Muscle of arm (tissue), 12 donors: ENCODE measurements around the gene MTURN. TPM values are rescaled to one million over a fixed set of nuclear protein-coding genes. Genes with fewer than 3 reads are reported as not detected.

Experiments
- DNase-seq: peaks from one replicate; pipeline ENCODE4 v3.0.0-alpha.2; 2013
- polyA plus RNA-seq, 12 donors: library from polyadenylated mRNA; unstranded; fragments of 120-200 nt; gene quantifications; one replicate each; pipeline ENCODE4 v1.2.1, GENCODE V29; 2013; ENCODE audit not compliant: insufficient read length in 12 of 12

The MTURN gene
- polyA plus RNA-seq, 12 donors: 53.0 to 134 (median 91.6) TPM

DNA sequence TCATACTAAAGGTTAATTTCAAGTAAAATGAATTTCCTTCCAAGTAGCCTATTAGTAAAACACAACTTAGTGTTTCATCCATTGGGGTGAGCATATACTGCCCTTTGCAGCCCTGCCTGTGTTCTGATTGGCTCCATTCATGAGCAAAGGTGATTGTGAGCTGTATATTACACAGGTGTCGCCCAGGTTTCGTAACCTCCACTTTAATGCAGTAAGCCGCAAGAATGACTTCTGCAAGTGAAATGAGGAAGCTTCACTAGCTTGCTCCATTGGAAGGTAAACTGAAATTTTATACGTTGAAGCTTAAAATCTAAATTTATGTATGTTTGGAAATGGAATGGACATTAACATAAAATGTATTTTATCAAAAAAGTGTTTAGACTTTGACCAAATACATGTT is 24.4 kb downstream of the MTURN start:
- DNase-seq: no peak

DNA sequence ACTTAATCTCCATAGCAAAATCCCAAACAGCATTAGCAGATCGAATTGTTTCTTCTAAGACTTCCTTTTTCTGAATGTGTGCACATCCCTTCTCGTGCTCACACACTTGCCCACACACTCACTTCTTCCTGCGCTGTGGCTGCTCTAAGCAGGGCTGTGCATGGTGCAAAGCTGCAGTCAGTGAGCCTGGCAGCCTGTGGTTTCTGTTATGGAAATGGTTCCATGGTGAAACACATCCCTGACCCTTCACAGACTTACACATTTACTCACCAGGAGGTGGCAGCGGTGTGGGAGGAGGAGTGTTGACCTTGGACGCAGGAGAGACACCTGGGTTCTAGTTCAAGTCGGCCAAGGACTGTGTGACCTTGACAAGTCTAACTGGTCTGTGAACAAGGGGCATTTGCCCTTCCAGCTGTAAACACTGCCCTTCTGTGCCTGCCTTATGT is 24.9 kb downstream of the MTURN start:
- DNase-seq: no peak

DNA sequence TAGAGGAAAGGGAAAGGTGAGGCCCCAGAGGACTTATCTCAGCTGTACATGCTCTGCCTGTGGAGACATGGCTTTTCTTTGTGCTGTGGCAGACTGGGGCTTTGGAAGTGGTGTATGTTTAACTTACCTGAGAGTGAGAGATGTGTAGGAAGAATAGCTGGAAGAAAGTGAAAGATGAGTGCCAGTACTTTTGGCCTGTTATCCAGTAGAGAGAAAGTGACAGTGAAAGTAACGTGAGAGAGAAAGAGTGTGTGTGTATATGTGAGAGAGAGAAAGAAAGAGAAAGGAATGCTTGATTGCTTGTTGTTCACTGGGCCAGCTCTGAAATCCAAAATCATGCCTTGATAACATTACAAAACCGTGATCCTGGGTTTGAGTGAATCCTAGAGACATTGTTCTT is 25.5 kb downstream of the MTURN start:
- DNase-seq: no peak

DNA sequence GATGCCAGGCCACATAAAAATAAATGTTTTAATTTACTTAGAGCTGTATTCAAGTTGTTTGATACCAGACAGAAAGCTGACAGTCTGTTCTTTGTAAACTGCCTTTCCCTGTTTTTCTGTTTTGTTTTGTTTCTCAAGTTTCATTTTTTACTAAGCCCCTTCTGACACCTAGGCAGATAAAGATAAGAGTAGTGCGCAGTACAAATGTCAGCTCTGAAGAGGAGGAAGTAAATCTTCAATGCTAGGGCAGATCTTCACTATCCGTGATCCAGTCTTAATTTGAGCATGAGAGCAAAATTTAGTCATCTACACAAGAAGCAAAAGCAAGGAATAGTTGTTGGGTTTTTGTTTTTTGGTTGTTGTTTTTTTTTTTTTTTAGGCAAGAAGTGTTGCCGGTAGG is 27.3 kb downstream of the MTURN start:
- DNase-seq: no peak

DNA sequence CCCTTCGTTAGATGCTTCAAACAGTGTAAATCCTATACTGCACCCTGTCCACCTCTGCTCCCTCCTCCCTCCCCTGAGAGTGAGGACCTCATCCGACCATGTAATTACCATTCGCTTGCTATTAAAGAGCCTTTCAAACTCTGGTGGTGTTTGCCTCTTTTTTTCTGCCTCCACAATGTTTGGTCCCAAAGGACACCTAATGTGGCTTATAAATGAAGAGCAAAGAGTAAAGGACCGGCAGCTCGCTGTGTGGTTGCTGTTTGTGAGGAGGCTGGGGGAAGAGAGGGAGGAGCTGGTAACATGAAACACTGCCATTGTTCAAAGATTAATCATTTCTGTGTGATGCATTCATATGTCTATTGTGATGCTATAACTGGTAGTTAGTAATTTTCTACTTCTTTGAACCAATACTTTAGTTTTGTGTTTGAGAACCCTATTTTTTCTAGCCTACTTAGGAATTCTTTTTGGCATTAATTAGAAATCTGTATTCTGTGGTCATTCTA is 27.9 kb downstream of the MTURN start:
- no peak for DNase-seq

DNA sequence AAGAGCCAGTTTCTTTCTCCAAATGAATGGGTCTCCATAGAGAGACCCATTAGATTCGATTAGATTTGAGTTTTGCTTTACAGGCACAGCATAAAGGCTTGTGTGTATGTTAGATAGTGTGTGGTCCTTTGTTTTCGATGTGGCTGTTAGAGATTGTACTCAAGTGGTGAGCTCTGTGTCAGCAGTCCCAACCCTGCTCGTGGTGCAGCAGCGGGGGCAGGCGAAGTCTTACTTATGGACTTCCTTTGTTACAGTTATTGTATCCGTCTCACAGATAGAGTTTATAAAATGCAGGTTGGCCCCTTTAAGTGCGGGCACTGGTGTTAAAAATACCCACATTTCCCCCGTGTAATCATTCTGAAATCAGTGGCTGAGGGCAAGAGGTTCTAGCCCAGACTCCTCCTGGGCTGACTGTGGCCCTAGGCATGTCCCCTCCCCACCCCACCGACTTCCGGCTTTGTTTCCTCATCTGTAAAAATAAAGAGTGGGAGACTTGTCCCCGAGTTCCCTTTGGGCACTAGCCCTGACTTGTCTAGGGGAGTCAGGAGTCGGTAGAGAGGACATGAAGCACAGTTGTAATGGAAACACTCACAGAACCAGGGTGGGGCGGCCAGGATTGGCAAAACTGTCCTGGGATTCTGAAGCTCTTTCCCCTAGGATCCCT is 28.6 kb downstream of the MTURN start:
- no peak for DNase-seq

DNA sequence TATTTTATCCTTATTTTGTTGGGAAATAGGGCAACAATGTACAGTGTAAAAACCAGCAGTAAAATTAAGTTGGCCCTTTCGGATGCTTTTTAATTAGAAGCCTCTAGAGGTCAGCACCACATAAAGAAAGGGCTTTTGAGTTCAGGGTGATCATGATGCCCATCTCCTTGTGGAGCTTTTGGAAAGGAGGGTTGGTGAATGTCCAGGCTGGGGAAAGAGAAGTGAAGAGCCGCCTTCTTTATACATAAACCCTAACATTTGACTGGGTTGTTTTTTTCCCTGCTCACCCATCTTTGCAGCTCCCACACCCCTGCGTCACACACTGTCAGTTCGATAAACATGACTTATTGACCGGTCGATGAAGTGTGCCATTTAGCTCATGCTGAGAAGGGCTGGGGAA is 29.8 kb downstream of the MTURN start:
- DNase-seq: peak; percentile 35

DNA sequence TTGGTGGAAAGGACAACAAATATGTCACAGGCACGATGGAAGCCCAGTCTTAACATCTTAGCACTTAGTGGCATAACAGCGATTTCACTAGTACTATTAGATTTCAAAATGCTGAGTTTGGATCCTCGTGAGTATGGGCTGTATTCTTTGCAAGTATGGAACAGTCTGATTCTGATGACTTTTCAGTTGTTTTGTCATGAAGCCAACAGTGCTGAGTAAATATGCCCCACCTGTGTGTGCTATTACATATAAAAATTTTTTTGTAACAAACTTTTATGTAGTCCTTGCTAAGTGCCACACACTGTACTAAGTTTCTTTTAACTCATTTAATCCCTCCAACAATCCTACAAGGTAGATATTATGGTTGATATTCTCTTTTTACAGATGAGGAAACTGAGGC is 30.8 kb downstream of the MTURN start:
- no peak for DNase-seq

DNA sequence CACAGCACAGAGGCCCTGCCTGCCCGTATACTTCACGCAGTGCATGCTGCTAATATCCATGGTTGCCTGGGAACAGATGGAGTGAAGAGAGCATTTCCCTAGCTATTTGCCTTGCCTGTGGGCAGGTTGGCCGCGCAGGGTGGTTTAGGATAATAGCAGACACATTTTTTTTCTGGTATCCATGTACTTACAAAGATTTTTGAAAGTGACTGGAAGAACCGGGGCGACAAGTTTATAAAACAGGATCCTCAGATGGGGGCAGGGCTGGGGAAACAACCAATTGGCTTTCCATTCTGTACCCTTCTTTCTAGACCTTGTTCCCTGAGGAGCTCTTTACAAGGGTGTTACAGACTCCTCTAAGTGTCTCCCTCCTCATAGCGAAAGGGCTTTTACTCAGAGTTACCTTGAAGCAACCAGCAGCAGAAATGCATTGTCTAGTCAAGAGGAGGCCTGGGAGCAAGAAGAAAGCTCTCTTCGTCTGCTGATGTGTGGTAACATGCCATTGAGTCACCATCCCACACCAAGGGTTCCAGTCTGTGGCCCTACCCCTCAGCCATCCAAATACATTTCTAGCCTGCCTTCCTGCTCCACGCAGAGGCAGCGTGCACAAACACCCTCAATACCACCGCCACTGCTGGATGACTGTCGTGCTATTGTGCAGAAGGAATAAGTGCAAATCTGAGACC is 31.5 kb downstream of the MTURN start:
- no peak for DNase-seq

DNA sequence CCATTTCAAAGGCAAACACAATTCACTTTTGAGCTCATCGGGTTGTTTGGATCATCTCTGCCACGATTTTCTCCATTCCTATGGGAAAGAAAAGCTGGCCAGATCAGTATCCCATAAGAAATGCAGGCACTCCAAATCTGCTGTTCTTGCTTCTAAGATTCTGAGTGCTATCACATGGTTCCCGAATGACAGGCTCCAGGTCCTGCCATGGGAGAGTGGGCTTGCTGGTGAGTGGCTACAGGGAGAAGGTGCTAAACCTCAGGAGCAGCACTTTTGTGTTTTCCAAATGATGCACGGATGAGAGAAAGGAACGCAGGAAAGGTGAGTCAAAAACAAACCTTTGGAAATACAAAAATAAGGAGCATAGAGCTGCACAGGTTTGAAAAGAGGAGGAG is 32.1 kb downstream of the MTURN start:
- no peak for DNase-seq

DNA sequence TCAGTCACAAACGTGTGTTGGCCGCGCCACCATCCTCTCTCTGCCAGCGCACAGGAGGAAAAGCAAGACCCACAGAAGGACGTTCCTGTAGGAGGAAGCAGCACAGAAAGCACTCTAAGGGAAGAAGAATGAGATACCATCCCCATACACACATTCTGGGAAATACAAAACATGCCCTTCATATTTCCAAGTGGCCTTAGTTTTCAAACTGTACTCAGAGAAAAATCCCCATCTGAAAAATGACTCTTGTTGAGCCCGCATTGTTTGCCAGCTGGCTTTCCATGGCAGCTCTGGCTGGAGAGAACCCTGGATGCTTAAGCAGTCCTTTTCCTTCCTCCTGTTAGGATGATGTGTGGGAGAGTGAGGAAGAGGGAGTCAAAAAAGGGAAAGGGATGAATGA is 33.1 kb downstream of the MTURN start:
- no peak for DNase-seq

DNA sequence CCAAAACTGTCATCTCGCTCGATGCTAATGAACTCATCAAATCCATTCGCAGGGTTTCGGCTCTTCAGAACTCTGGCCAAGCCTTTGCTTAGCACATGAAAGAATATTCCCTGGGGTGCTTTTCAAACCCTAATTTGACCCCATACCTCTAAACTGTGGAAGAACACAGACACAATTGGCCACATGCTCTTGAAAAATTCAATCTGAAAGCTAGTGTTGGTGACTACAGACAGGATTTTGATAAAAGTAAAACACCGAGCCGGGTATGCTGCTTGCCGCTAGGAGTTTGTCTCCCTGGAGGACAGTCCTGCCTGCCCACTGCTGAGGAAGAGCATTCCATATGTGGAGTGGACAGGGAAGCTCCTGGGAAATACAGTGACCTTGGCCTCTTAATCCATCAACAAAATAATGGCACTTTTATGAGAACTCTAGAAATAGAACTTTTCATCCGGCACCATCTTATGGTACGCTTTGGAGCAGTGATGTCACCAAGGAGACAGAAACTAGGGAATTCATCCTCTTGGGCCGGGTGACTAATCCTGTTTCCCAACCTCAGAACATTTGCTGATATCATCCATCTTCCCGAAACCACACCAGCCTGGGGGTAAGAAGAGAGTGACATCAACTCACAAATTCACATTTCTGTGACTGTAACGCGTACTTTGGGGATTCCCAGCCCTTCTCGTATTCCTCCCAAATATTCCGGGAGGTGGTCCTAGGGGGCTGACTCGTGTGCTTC is 34.2 kb downstream of the MTURN start:
- no peak for DNase-seq

DNA sequence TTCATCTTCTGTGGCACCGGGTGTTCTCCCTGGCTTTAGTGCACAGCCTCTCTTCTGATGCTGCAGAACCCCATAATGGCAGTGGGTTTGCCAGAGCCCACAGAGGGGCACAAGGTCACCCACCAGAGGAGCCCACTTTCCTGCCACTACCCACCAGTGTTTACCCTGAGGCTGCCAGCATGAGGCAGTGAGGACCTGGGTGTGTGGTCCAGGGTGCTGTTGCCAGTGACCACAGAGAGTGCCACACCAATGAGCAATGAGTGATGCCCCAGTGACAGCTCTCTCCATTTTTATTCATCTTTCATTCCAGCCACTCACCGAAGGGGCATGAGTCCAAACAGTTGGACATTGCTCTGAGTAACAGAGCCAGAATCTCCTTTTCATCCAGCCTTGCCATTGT is 34.8 kb downstream of the MTURN start:
- DNase-seq: no peak

DNA sequence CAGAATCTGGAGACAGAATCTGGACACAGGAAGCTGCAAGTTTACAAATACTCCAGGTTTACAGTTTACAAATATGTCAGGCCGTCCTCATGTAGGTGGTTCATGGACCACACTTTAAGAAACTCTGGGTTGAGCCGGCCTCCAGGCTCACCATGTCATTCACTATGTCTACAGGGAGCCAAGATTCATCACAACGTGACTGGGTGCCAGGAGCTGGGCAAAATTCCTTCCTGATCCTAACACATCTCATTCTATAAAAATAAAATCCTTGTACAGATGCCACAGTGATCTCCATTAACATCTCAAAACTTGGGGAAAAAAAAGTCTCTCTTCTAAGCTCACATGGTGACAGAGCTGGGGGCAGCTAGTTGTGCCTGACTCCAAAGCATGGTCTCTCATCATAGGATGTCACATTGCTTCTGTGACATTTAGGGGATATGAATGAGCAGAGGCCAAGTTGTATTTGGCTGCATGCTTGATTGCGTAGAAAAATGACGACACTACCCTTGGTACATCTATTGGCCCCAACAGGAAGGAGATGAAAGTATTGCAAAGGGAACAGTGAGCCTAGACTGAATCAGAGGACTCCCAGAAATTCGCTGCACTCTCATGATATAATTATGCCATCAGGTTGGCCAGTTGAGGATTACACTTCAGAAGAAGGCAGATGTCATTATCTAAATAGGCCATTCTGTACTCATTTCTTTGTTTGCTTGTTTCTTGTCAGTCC is 35.9 kb downstream of the MTURN start:
- no peak for DNase-seq

DNA sequence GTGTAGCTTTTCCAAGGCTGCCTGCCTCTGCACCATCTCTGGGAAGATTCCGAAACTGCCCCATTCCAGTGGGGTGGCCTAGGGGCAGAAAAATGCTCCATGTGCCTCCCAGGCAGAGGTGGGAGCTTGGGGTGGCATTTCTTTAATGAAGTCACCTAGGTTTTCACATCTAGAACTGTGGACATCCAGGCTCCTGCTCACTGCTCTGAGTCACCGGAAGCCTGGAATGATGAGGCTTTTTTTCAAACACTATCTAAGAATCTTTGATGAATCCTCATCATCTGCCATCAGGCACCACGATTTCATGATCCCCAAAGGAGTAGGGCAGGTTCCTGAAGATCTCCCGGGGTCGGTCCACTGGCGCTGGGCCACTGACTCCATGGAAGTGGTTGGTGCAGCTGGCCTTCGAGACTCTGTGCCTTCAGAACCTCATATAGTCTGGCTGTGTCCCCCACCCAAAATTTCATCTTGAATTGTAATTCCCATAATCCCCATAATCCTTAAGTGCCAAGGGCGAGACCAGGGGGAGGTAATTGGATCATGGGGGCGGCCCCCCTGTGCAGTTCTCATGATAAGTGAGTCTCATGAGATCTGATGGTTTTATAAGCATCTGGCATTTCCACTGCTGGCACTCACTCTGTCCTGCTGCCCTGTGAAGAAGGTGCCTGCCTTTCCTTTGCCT is 37.1 kb downstream of the MTURN start:
- DNase-seq: no peak

DNA sequence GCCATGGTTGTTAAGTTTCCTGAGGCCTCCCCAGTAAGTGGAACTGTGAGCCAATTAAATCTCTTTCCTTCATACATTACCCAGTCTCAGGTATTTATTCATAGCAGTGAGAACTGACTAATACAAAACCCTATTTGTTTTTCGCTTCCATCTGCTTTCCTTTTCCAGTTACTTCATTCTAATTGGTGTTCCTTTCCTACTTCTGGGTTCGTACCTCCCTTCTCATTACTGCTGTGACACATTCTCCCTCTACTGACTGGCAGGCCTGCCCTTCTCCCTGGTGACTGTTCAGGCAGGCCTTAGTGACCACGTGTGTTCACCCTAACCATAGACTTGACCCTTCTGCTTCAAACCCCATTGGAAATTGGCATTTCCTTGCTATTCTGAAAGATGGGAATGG is 37.7 kb downstream of the MTURN start:
- no peak for DNase-seq

DNA sequence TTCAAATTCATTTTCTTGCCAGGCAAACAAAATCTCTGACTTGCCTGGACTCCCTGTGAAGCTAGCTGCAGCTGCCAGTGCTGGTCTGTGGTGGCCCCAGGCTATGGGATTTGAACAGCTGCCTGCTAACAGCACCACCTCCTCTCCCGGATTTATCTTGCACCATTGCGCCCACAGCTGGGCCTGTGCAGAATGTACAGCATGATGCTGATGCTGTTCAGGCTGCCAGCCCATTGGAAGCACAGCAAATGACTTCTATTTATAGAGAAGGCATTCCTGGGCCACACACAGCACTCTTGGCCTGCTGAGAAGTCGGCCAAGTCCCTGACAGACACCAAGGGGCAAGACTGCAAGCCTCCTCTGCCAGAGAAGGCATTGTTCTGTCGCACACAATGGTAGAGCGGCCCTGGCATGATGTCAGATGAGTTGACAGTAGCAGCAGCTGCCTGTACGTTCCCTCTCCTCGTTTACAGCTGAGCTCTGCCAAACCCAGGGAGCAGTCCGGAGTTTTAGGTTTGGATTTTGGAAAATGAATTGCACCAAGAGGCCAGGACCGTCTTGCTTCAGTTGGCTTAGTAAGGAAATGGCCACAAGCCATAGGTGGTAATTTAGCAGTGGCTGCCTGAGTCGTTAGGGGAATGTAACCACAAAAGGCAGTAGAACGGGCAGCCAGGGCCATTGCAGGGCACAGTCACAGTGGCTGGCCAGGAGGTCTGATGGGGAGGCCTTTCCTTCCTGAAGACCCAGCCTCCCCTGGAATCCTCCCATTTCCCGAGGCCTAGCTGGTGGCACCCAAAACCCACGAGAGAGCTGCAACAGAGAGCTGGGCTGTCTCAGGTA is 38.5 kb downstream of the MTURN start:
- peak; percentile 67 for DNase-seq

DNA sequence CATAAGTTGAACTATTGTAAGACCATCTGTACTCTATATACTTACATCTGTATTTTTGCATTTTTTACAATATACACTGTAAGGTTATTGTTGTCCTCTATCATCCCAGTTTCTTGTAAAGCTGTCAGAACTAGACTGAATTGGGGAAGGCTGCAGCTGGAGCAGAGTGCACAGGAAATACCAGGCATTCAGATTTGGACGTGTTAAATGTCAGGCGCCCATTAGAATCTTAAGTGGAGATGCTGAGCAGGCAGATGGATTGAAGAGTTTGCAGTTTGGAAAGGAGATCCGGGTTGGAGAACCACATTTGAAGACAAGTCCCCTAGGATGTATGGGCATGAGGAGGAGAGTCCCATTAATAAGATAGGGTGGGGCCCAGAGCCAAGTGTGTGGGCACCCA is 40.4 kb downstream of the MTURN start:
- no peak for DNase-seq

DNA sequence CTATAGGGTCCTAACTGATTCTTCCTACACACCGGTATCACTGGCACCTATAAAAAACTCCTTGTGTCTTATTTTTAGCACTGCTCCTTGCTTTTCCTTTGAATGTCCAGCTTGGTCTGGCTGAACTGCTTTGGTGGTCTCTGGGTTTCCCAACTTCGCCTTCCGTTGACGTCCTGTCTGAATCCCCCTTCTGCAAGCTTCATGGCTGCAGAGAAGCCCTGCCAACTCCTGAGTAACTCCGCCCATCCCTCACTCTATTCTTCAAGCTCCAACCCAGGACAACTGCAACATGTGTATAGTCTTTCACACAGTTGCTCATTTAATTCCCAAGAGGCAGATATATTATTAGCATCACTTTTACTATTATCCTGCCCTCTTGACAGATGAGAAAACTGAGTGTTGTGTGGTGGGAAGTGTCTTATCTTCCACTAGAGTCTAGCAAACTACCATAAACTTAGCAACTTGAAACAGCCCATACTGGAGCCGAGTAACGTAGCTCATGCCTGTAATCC is 40.9 kb downstream of the MTURN start:
- DNase-seq: no peak

DNA sequence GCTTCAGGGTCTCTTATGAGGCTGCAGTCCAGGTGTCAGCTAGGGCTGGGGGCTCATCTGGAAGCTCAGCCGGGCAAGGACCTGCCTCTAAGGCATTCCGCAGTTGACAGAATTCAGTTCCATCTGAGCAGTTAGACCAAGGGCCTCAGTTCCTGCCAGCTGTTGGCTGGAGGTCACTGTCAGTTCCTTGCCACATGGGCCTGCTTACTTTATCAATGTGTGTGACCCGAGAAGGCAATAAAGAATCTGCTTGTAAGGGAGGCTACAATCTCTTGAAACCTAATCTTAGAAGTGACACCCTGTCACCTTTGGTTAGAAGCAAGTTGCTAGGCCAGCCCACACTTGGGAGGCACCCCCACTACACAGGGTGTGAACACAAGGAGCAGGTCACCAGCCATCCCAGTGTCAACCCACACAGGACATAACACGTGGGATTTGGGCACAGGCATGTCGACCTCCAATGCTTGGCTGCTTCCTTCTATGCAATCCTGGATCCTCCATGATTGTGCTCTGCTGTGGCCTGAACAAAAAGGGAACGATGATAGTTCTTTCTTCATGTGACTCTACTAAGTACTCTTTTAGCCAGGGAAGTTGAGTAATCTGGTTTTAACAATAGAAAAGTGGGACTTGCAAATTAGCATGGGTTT is 41.8 kb downstream of the MTURN start:
- no peak for DNase-seq
